NCI-H2196 treated with DMSO at 0.1 percent for 48 hours (cell line): Measurements from ENCODE around the gene TRUB1.
"Not testable (repeated sequence)": the region's sequence is repeated elsewhere in the genome, so short reads cannot be mapped to it uniquely, and the experiment has no call there.

ENCODE experiments used
- DNase-seq: peaks from one replicate; lab custom pipeline; 2025; ENCODE audit not compliant: unreplicated experiment; lab: John Stamatoyannopoulos, UW

Gene TRUB1

GRCh38 chr10:114937962-114938855, at the start of gene TRUB1:
TSS of gene TRUB1 (plus strand) at chr10:114938195. CDS start at chr10:114938254, 59 bp downstream.
- DNase-seq: peak; percentile 31

DNA sequence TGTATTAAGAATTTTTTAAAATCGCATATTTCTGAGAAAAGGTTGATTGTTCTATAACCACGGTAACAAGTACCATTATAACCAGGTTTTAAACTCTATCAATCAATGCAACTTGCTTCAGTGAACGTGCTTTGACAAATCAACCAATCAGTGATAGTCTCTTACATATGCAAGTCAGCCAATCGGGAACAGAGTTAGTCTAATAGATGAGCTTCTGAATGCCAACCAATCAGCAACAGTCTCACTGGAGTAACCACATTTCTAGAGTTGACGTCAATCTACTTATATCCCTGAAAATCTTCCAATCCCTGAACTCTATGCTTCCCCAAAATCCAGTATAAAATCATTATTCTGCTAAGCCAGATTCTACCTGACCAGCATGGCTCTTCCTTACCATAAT, 44.7 kb upstream of the TRUB1 start:
- no peak for DNase-seq

DNA sequence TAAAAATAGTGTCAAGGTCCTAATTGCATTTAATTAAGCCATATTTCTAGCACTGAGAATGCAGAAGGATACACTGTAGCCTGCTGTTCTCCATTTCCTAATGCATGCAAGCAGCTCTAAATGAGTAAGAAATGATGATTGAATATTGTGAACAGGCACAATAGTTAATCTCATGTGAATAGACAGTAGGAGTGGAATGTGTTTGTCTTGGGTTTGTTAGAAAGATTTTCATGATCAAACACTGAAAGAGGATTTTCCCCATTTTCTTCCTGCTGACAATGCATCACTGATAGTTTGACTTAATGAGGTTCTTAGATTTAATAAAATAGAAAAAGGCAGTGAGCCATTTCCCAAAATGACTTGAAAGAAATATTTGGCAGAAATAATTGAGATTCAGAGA, 43.1 kb upstream of the TRUB1 start:
- no peak for DNase-seq

DNA sequence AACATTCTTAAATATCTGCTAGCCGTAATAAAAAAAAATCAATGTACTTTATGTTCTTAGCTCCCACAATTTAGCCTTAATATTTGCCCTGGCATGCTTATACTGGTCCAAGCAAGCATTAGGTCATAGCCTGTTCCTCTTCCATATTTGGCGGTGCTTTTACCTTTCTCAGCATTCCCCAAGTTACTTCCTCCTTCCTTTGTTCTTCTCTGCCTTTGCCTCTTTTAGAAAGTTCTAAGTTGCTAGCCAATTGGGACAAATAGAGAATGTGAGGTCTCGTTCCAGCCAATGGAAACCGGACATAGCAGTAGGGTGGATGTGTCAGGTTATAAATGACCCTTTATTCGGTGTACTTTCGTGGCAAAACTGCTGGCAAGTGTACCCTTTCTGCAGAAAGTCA, 41.0 kb upstream of the TRUB1 start:
- DNase-seq: not testable (repeated sequence)

DNA sequence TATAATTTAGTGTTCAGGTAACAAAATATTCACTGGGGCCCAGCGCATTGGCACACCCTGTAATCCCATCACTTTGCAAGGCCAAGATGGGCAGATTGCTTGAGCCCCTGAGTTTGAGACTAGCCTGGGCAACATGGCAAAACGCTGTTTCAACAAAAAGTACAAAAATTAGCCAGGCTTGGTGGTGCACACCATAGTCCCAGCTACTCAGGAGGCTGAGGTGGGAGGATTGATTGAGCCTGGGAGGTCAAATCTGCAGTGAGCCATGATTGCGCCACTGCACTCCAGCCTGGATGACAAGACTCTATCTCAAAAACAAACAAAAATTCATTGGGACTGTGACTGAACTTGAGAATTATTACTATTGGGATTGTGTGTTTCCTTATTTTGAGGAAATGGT, 40.4 kb upstream of the TRUB1 start:
- DNase-seq: no peak

- no peak for DNase-seq
Measured at GRCh38 chr10:114899982-114900381, 38.0 kb upstream of the TRUB1 start.

DNA sequence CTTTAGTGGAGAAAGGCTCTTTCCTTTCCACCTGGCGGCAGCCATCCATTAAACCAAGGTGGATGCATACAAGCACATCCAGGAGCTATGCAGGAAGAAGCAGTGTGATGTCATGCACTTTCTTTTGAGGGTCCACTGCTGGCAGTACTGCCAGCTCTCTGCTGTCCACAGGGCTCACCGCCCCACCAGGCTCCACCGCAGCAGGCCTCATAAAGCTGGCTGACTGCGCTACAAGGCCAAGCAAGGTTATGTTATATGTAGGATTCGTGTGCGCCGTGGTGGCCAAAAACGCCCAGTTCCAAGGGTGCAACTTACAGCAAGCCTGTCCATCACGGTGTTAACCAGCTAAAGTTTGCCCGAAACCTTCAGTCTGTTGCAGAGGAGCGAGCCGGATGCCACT, 37.3 kb upstream of the TRUB1 start:
- no peak for DNase-seq

GRCh38 chr10:114902151-114902550, 35.8 kb upstream of the TRUB1 start:
- DNase-seq: no peak

DNA sequence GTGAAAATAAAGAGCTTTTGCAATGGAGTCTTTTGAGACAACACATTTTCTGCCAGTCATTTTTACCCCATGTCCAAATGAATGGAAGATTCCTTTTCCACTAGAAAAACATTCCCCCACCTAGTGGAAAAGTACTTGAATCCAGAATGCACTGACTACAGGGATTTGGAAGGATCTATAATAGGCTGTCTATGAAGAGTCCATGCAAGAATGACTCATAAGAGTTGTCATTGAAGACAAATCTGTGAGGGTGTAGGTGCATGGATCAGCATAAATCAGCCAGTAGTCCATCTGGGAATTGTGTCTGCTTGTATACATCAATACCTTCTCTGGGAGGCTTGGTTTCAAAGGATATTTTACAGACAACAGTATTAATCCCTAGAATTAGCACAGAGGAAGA, 32.5 kb upstream of the TRUB1 start:
- no peak for DNase-seq

- no peak for DNase-seq
Measured at GRCh38 chr10:114906981-114907380, 31.0 kb upstream of the TRUB1 start.

DNA sequence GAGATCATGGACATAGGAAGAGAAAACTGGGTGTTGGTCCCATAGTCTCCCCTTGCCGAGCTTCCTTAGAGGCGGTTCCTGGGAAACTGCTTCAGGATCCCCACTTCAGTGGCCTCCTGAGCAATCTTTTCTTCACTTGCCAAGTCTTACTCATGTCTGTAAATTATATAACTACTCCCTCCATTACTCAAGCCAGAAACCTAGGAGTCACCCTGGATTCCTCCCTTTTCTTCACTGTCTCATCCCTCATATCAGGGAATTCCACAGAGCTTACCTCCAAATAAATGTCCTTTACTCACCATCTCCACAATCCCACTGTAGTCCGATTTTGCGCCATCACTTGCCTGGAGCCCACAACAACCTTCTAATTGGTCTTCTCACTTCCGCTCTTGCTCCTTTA, 29.1 kb upstream of the TRUB1 start:
- no peak for DNase-seq

- DNase-seq: no peak
Measured at GRCh38 chr10:114911052-114911711, 26.8 kb upstream of the TRUB1 start.

GRCh38 chr10:114911801-114912469, 26.1 kb upstream of the TRUB1 start:
- DNase-seq: no peak

DNA sequence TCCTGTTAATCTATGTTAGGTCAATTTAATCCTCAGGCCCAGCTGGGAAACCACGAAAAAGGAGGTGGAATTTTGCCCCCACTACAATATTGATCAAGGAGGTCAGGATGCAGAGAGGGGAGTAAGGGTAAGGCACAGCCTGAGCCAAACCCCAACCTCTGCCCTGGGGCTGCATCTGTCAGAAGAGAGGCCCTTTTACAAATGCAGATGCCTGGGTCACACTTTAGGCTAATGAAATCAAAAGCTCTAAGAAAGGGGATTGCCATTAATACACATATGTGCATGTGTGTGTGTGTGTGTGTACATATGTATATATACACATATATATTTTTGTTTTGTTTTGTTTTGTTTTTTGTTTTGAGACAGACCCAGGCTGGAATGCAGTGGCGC, 25.5 kb upstream of the TRUB1 start:
- no peak for DNase-seq

GRCh38 chr10:114914560-114914959, 23.4 kb upstream of the TRUB1 start:
- no peak for DNase-seq

DNA sequence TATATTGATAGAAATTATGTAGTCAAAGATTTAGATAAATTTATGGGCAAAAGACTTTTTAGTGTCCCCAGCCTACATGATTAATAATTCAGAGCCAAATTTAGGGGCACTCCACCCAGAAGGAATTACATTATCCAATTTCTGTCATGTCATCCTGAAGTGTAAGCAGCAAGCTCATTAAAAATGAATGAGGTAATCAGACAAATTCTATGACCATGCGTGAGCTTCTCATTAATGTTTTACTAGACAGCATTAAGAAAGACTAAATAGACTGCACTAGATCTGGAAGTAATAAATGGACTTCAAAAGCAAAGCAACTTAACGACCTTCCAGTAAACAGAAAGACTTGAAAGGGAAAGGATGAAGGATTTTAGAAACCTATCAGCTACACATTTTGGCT, 22.7 kb upstream of the TRUB1 start:
- no peak for DNase-seq

- DNase-seq: no peak
Measured at GRCh38 chr10:114916653-114917052, 21.3 kb upstream of the TRUB1 start.

GRCh38 chr10:114917459-114917858, 20.5 kb upstream of the TRUB1 start:
- DNase-seq: no peak

DNA sequence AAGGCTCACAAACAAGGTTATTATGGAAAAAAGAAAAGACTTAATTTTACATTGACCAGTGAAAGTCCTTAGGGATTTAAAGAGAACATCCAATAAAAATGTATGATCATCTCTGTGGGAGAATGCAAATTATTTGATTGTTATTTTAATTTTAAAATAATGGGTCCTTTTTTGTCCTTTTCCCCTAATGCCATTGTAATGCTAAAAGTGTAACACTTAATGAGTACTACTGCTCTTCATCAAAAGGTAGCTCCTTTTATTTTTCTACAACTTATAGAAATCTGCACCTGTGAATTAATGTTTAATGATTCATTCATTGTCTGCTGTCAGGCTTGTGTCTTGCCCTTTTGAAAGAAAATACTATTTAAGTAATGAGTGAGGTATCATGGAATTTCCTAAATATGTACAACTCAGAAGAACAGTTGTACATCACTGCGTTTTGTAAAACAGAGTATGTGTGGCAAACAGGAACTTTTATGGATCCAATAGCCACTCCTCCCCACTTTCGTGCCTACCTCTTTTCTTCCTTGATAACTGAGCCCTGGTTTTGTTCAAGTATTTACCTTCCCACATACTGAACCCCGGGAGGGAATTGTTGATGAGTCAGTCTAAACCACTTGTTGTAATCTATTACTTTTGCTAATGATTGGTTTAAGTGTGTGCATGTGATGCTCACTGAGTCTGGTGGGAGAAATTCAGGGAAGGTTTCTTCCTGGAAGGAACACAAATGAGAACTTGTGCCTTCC, 19.9 kb upstream of the TRUB1 start:
- no peak for DNase-seq

- DNase-seq: no peak
Measured at GRCh38 chr10:114920459-114920858, 17.5 kb upstream of the TRUB1 start.

DNA sequence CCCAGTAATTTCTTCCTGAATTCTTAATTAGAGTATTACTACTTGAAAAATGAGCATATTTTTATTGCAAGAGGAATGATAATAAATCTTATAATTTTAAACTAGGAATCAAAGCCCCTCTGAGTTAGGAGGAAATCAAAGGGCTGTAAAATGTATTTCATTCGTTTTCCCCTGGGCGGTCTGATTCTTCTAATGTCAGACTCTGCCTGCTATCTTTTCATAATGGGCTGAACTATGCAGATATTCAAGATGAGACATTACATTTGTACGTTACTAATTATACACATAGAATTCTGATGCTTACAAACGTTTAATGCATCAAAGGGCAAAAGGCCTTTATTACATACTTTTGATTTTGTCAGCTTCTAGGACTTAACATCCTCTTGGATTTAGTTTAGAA, 16.0 kb upstream of the TRUB1 start:
- DNase-seq: no peak
